Right lobe of liver (tissue), 6 donors: ENCODE data around the gene SOHLH1. TPM values are rescaled to one million over a fixed set of nuclear protein-coding genes. Genes with fewer than 3 reads are reported as not detected.

Experiments used
- ATAC-seq, 4 donors: fragments of 200-7000 bp; cut with Tn5 transposase; one replicate each; pipeline ENCODE4 v1.9.1; 2020; ENCODE audit warnings: mild to moderate bottlenecking in 4 of 4, moderate library complexity in 4 of 4
- DNase-seq, 3 donors: peaks; one replicate each; pipeline ENCODE4 v3.0.0-alpha.2; 2020
- H3K27ac ChIP-seq, 3 donors: fragments of 200-600 bp; one replicate each; pipeline ENCODE4 v1.8.0; 2022
- H3K27me3 ChIP-seq, 2 donors: fragments of 200-600 bp; one replicate each; pipeline ENCODE4 v1.8.0; 2022
- H3K36me3 ChIP-seq, 4 donors: fragments of 200-600 bp; sonication (generic) in 1 of 4; one replicate each; pipeline versions ENCODE4 v1.5.1 to v1.8.0; 2017 to 2022; ENCODE audit warnings: control low read depth in 1 of 4
- H3K4me1 ChIP-seq, 4 donors: fragments of 200-600 bp; sonication (generic) in 1 of 4; one replicate each; pipeline versions ENCODE4 v1.5.1 to v1.8.0; 2017 to 2022; ENCODE audit warnings: control low read depth in 1 of 4
- H3K4me3 ChIP-seq, 3 donors: fragments of 200-600 bp; one replicate each; pipeline ENCODE4 v1.8.0; 2022
- H3K9me3 ChIP-seq, 4 donors: fragments of 200-600 bp; sonication (generic) in 1 of 4; one replicate each; pipeline versions ENCODE4 v1.5.1 to v1.8.0; 2017 to 2022; ENCODE audit warnings: control low read depth in 1 of 4
- POLR2A ChIP-seq: fragments of 450-650 bp; IDR thresholded peaks from one replicate; pipeline ENCODE4 v1.6.1; 2017; ENCODE audit warnings: antibody characterized with exemption, mild to moderate bottlenecking
- WGBS: methylation state at CpG from one replicate; pipeline ENCODE4 v1.1.6; 2018; ENCODE audit warnings: low coverage, low lambda C conversion rate; ENCODE audit not compliant: insufficient coverage; ENCODE audit errors: missing lambda C conversion rate; 5-methylcytosine and 5-hydroxymethylcytosine counted together
- intact Hi-C, 2 donors: fragments of 100-400 bp; cut with DNase I; formaldehyde crosslinking; loops; one replicate each; pipeline versions ENCODE4 v1.11.2 to v1.14.1; 2022
- long read RNA-seq: library from polyadenylated mRNA; unstranded; transcript quantifications from one replicate; pipeline ENCODE4 v2.0.0, GENCODE V29; 2019
- total RNA-seq, 6 experiments: library from RNA; depleted of rRNA in 2 of 6; stranded (reverse); fragments of >200 nt in 2 of 6; fragmentation: NEBNext Ultra II Directional in 3 of 6; extraction: Animal tissue kit (Norgen Biotek cat#: 25700) in 3 of 6; gene quantifications; one replicate each; pipeline versions ENCODE4 v1.1.0 to v1.2.4, GENCODE V29; 2016 to 2023
- TF ChIP-seq, protein P1 (sequence below), 4 donors: fragments of 200-600 bp in 3 of 4; fragments of 450-650 bp in 1 of 4; IDR thresholded peaks; one replicate each; pipeline versions ENCODE4 v1.5.1 to v1.8.0; 2016 to 2022; ENCODE audit warnings: antibody characterized with exemption in 4 of 4, mild to moderate bottlenecking in 2 of 4
- donor health status: DM: no; HTN: yes; CAD: no.
- donor health status: DM: no; HTN: no; CAD: no.
- donor health status: DM: no; HTN: no; CAD: no.
- donor health status: DM: no; HTN: yes; CAD: no.
- donor health status: DM: no; HTN: yes; CAD: no.

The SOHLH1 gene, protein sequence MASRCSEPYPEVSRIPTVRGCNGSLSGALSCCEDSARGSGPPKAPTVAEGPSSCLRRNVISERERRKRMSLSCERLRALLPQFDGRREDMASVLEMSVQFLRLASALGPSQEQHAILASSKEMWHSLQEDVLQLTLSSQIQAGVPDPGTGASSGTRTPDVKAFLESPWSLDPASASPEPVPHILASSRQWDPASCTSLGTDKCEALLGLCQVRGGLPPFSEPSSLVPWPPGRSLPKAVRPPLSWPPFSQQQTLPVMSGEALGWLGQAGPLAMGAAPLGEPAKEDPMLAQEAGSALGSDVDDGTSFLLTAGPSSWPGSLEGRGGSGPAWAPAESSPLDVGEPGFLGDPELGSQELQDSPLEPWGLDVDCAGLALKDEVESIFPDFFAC
- not detected for total RNA-seq
- long read RNA-seq, result 0 reads

GRCh38 chr9:135699440-135699839, at the start of gene SOHLH1:
Gene SOHLH1 (minus strand): TSS chr9:135699481. CDS start chr9:135699467, 14 bp downstream.
- H3K4me3 ChIP-seq, result no peak within 1 kb of the TSS
- 81% methylated on average over 10 of the region's 30 CpGs for WGBS
- H3K9me3 ChIP-seq, result no peaks in the 10 kb centered on the region
- no peak within 1 kb of the TSS for H3K27ac ChIP-seq
- DNase-seq, result no peak
- peaks cover 0 to 9% of the 10 kb centered on the region in 2 donors for H3K27me3 ChIP-seq
- H3K36me3 ChIP-seq, result no peaks in the 10 kb centered on the region
- intact Hi-C loops, result no loop called here
- peaks cover 0 to 5% (median 0%) of the 10 kb centered on the region in 4 donors for H3K4me1 ChIP-seq
- ATAC-seq, result no peak
- TF ChIP-seq, protein P1, sequence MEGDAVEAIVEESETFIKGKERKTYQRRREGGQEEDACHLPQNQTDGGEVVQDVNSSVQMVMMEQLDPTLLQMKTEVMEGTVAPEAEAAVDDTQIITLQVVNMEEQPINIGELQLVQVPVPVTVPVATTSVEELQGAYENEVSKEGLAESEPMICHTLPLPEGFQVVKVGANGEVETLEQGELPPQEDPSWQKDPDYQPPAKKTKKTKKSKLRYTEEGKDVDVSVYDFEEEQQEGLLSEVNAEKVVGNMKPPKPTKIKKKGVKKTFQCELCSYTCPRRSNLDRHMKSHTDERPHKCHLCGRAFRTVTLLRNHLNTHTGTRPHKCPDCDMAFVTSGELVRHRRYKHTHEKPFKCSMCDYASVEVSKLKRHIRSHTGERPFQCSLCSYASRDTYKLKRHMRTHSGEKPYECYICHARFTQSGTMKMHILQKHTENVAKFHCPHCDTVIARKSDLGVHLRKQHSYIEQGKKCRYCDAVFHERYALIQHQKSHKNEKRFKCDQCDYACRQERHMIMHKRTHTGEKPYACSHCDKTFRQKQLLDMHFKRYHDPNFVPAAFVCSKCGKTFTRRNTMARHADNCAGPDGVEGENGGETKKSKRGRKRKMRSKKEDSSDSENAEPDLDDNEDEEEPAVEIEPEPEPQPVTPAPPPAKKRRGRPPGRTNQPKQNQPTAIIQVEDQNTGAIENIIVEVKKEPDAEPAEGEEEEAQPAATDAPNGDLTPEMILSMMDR (IDR thresholded peaks at IDR 0.05), result no peak

DNA sequence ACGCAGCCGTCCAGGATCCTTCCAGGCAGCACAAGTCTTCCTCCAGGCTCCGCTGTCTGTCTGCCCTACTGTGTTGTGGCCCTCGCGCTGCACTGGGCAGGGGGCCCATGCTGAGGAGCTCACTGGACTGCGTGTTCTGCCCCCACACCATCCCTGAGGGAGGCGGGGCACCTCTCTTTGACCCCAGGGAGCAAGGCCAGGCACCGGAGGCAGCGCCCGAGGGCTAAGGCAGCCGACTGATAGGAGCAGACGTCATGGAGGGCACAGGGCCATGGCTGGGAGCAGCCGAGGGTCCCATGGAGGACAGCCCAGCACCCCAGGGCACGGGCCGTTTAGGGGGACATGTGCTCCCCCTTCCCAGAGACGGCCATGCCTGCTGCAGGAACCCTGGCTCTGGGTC, 49.4 kb upstream of the SOHLH1 start:
- no peaks in the 10 kb centered on the region for H3K9me3 ChIP-seq
- WGBS, result no CpG with 5 or more reads among the region's 16 CpGs
- H3K36me3 ChIP-seq, result no peaks in the 10 kb centered on the region
- TF ChIP-seq, protein P1 (IDR thresholded peaks at IDR 0.05), result no peak
- no peak for TF ChIP-seq POLR2A
- H3K27ac ChIP-seq, result no peak overlapping the region
- no peak for ATAC-seq
- no peak for DNase-seq
- H3K27me3 ChIP-seq, result no peaks in the 10 kb centered on the region
- intact Hi-C loops, result no loop called here
- no peaks in the 10 kb centered on the region for H3K4me1 ChIP-seq
- H3K4me3 ChIP-seq, result no peak overlapping the region

DNA sequence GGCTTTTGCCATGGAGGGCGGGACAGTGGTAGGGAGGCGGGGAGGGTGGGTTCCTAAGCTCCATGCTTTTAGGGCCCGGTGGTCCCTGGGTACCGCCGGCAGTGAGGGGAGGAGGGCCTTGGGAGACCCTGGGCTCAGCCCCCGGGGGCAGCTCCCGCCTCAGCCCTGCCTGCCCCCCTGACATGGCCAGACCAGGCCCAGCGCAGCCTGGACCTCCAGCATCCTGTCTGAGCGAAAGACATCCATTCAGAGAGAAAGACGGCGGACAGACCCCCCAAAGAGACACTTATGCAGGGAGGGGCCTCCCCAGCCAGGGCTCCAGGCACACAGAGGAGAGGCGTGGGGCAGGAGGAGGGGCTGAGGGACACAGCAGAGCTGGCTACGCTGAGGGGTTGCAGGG, 48.0 kb upstream of the SOHLH1 start:
- ATAC-seq (no peak), DNase-seq (no peak)
- intact Hi-C loops, result no loop called here
- no peaks in the 10 kb centered on the region for H3K9me3 ChIP-seq
- 53% methylated on average over 5 of the region's 13 CpGs for WGBS
- no peak overlapping the region for H3K4me3 ChIP-seq
- no peak for TF ChIP-seq POLR2A
- TF ChIP-seq, protein P1 (IDR thresholded peaks at IDR 0.05), result no peak
- H3K27ac ChIP-seq, result no peak overlapping the region
- no peaks in the 10 kb centered on the region for H3K4me1 ChIP-seq
- no peaks in the 10 kb centered on the region for H3K27me3 ChIP-seq
- H3K36me3 ChIP-seq, result no peaks in the 10 kb centered on the region

GRCh38 chr9:135746565-135746964, 47.3 kb upstream of the SOHLH1 start:
- Histone ChIP-seq H3K27ac (no peak overlapping the region), H3K4me3 (no peak overlapping the region), H3K27me3 (no peaks in the 10 kb centered on the region), H3K4me1 (no peaks in the 10 kb centered on the region), H3K36me3 (no peaks in the 10 kb centered on the region), H3K9me3 (no peaks in the 10 kb centered on the region)
- ATAC-seq (no peak), DNase-seq (no peak)
- WGBS, result 67% methylated on average over 7 of the region's 9 CpGs
- intact Hi-C loops, result no loop called here
- no peak for TF ChIP-seq POLR2A
- TF ChIP-seq, protein P1 (IDR thresholded peaks at IDR 0.05), result no peak
